Activated CD4-positive, alpha-beta T cell treated with anti-CD3 and anti-CD28 coated beads, Interleukin-2, amount 10 ng/mL, durations not matched to agents 7 days and 5 days (primary cell): ENCODE measurements around the gene MEGF8. TPM values are rescaled to one million over a fixed set of nuclear protein-coding genes. Genes with fewer than 3 reads are reported as not detected.
A peak's percentile ranks its signal among the peaks of the same experiment; 100 is the strongest.

Source experiments
- CTCF ChIA-PET: fragments of 350-600 bp; sonication (Branson Sonifier 250); formaldehyde crosslinking; loops from one replicate; lab custom pipeline; 2021; ENCODE audit warnings: antibody characterized with exemption; lab: Charles Lee
- POLR2A ChIA-PET: fragments of 350-600 bp; sonication (Branson Sonifier 250); formaldehyde crosslinking; loops from one replicate; lab custom pipeline; 2021; ENCODE audit warnings: antibody characterized with exemption; lab: Charles Lee
- DNase-seq: peaks from one replicate; pipeline ENCODE4 v3.0.0-alpha.2; 2020
- H3K27ac Mint-ChIP-seq: one replicate; pipeline ENCODE4 v1.8.0; 2021; ENCODE audit warnings: mild to moderate bottlenecking, moderate library complexity, mixed read lengths
- H3K27me3 Mint-ChIP-seq: one replicate; pipeline ENCODE4 v1.8.0; 2021; ENCODE audit warnings: mixed read lengths
- H3K36me3 Mint-ChIP-seq: one replicate; pipeline ENCODE4 v1.8.0; 2021; ENCODE audit warnings: low read depth, mixed read lengths
- H3K4me1 Mint-ChIP-seq: one replicate; pipeline ENCODE4 v1.8.0; 2021; ENCODE audit warnings: mixed read lengths
- H3K4me3 Mint-ChIP-seq: one replicate; pipeline ENCODE4 v1.8.0; 2021; ENCODE audit warnings: mild to moderate bottlenecking, moderate library complexity, mixed read lengths
- H3K9me3 Mint-ChIP-seq: one replicate; pipeline ENCODE4 v1.8.0; 2021; ENCODE audit warnings: mixed read lengths
- total RNA-seq, 2 experiments: library from RNA; stranded (reverse); gene quantifications; one replicate each; pipeline ENCODE4 v1.2.3, GENCODE V29; 2021

MEGF8 gene
- total RNA-seq, 2 experiments from 2014 or later = 3.3 to 3.7 TPM

GRCh38 chr19:42410371-42410770 is 84.9 kb downstream of the MEGF8 start:
- Mint-ChIP-seq H3K36me3 (peaks cover 5% of the 10 kb centered on the region), H3K27me3 (no peaks in the 10 kb centered on the region), H3K4me3 (no peak overlapping the region), H3K9me3 (no peaks in the 10 kb centered on the region), H3K27ac (no peak overlapping the region), H3K4me1 (no peaks in the 10 kb centered on the region)
- POLR2A ChIA-PET = no interaction called here
- DNase-seq = no peak
- CTCF ChIA-PET = interaction anchor here (0.5 to 2.4 kb wide), 3 partner anchors 10 to 21 kb away, joined by 3 to 7 read pairs (median 3); no protein-coding TSS in a partner anchor

DNA sequence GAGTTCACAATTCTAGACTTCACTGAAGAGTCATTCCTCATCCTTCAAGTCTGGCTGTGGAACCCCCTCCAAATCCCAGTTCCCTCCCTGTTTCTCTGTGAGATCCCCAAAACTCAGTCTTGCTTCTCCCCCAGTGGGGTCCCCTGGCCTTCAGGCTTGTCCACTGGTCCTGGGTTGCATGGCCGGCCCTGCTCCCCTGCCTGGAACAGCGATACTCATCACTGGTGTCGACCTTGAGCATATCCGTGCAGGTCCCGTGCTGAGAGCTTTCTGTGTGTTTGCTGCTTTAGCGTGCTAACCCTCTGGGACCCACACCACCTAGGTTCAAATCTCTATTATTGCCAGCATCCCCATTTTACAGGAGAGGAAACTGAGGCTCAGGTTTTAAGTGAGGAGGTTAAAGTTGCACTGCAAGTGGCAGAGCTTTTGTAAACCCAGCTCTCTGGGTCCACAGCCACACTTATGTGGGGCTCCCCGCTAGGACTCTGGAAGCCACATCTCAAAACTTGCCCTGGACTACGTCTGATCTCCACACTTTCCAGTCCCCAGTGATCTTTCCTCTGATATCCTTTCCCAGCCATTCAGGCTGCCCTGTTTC is 86.2 kb downstream of the MEGF8 start:
- CTCF ChIA-PET = interaction anchor here (1.2 to 2.4 kb wide), 2 partner anchors 11 to 27 kb away, joined by 4 to 7 read pairs; no protein-coding TSS in a partner anchor
- no peak for DNase-seq
- no peaks in the 10 kb centered on the region for H3K36me3 Mint-ChIP-seq
- POLR2A ChIA-PET = no interaction called here
- H3K9me3 Mint-ChIP-seq = no peaks in the 10 kb centered on the region
- no peaks in the 10 kb centered on the region for H3K27me3 Mint-ChIP-seq
- no peaks in the 10 kb centered on the region for H3K4me1 Mint-ChIP-seq
- no peak overlapping the region for H3K27ac Mint-ChIP-seq
- H3K4me3 Mint-ChIP-seq = no peak overlapping the region

DNA sequence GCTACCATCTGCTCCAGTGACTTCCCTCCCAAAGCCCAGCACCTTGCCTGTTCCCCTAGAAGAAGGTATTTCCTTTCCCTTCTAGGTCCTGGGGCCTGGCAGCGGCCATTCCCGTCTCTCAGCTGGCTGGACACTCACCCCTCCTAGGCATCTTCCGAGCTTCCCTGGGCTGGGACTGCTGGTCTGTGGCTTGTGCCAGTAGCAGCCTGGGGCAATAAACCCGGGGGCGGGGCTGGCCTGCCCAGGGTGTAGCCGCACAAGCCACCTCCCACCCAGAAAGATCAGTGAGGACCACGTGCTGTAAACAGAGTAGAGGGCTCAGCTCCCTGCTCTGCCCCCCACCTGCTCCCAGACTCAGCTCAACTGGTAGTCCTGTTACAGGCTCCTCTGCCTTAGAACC is 86.8 kb downstream of the MEGF8 start:
- Mint-ChIP-seq H3K27ac (no peak overlapping the region), H3K4me3 (no peak overlapping the region)
- CTCF ChIA-PET = interaction anchor here (0.5 to 2.4 kb wide), 3 partner anchors 12 to 91 kb away, joined by 3 to 7 read pairs (median 4); no protein-coding TSS in a partner anchor

DNA sequence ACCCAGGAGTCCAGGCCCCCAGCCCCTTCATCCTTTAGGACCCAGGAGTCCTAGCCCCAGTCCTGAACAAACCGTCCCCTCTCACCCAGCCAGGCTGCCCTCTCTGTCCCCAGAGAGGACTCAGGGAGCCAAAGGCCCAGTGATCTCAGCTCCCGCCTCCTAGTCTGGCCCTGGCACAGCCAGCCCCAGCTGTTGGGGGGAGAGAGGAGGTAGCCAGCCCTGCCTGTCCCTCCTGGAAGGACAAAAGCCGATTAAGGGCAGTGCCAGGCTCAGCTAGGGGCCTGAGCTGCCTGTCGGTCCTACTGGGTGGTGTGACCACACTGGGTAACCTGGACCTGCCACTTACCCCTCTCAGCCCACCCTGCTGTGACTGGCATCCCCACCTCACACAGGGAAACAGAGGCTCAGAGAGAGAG is 87.2 kb downstream of the MEGF8 start:
- CTCF ChIA-PET = interaction anchor here (0.5 to 2.4 kb wide), 3 partner anchors 12 to 92 kb away, joined by 3 to 7 read pairs (median 4); no protein-coding TSS in a partner anchor
- Mint-ChIP-seq H3K27ac (no peak overlapping the region), H3K36me3 (no peaks in the 10 kb centered on the region), H3K4me3 (no peak overlapping the region), H3K9me3 (no peaks in the 10 kb centered on the region), H3K4me1 (no peaks in the 10 kb centered on the region), H3K27me3 (no peaks in the 10 kb centered on the region)
- POLR2A ChIA-PET = no interaction called here
- no peak for DNase-seq

More for the DNA sequence above, 86.8 kb downstream of the MEGF8 start:
- H3K9me3 Mint-ChIP-seq = no peaks in the 10 kb centered on the region
- no peaks in the 10 kb centered on the region for H3K4me1 Mint-ChIP-seq
- DNase-seq = no peak
- no peaks in the 10 kb centered on the region for H3K36me3 Mint-ChIP-seq
- POLR2A ChIA-PET = no interaction called here
- H3K27me3 Mint-ChIP-seq = no peaks in the 10 kb centered on the region

- Mint-ChIP-seq H3K4me3 (no peak overlapping the region), H3K9me3 (no peaks in the 10 kb centered on the region), H3K27me3 (no peaks in the 10 kb centered on the region), H3K36me3 (peaks cover 10% of the 10 kb centered on the region), H3K27ac (no peak overlapping the region), H3K4me1 (peaks cover 43% of the 10 kb centered on the region)
- CTCF ChIA-PET = interaction anchor here (0.6 to 2.7 kb wide), 10 partner anchors 11 to 1050 kb away, joined by 3 to 13 read pairs (median 4); no protein-coding TSS in a partner anchor
- POLR2A ChIA-PET = no interaction called here
- no peak for DNase-seq
Measured at GRCh38 chr19:42419309-42419708, 93.9 kb downstream of the MEGF8 start.

GRCh38 chr19:42420055-42420544 is 94.7 kb downstream of the MEGF8 start:
- Mint-ChIP-seq H3K4me3 (no peak overlapping the region), H3K36me3 (peaks cover 10% of the 10 kb centered on the region), H3K4me1 (peaks cover 45% of the 10 kb centered on the region), H3K27me3 (no peaks in the 10 kb centered on the region), H3K27ac (peak overlapping the region; percentile 10), H3K9me3 (no peaks in the 10 kb centered on the region)
- ChIA-PET CTCF (interaction anchor here (0.6 to 2.7 kb wide), 18 partner anchors 10 to 1049 kb away, joined by 3 to 13 read pairs (median 3); no protein-coding TSS in a partner anchor), POLR2A (no interaction called here)
- DNase-seq = peak; percentile 86

GRCh38 chr19:42421101-42421500 is 95.7 kb downstream of the MEGF8 start:
- peaks cover 10% of the 10 kb centered on the region for H3K36me3 Mint-ChIP-seq
- no peaks in the 10 kb centered on the region for H3K27me3 Mint-ChIP-seq
- CTCF ChIA-PET = interaction anchor here (1.0 to 2.7 kb wide), 9 partner anchors 11 to 45 kb away, joined by 3 to 13 read pairs (median 6); no protein-coding TSS in a partner anchor
- H3K9me3 Mint-ChIP-seq = no peaks in the 10 kb centered on the region
- H3K4me1 Mint-ChIP-seq = peaks cover 45% of the 10 kb centered on the region
- DNase-seq = no peak
- H3K4me3 Mint-ChIP-seq = peak overlapping the region; percentile 95
- H3K27ac Mint-ChIP-seq = peak overlapping the region; percentile 44
- POLR2A ChIA-PET = no interaction called here

GRCh38 chr19:42421591-42422031 is 96.2 kb downstream of the MEGF8 start:
- H3K4me3 Mint-ChIP-seq = peak overlapping the region; percentile 95
- no peaks in the 10 kb centered on the region for H3K27me3 Mint-ChIP-seq
- POLR2A ChIA-PET = no interaction called here
- DNase-seq = no peak
- CTCF ChIA-PET = interaction anchor here (2.0 to 2.7 kb wide), 4 partner anchors 12 to 21 kb away, joined by 6 to 13 read pairs (median 12); no protein-coding TSS in a partner anchor
- H3K36me3 Mint-ChIP-seq = peaks cover 10% of the 10 kb centered on the region
- H3K4me1 Mint-ChIP-seq = peaks cover 45% of the 10 kb centered on the region
- no peak overlapping the region for H3K27ac Mint-ChIP-seq
- H3K9me3 Mint-ChIP-seq = no peaks in the 10 kb centered on the region

DNA sequence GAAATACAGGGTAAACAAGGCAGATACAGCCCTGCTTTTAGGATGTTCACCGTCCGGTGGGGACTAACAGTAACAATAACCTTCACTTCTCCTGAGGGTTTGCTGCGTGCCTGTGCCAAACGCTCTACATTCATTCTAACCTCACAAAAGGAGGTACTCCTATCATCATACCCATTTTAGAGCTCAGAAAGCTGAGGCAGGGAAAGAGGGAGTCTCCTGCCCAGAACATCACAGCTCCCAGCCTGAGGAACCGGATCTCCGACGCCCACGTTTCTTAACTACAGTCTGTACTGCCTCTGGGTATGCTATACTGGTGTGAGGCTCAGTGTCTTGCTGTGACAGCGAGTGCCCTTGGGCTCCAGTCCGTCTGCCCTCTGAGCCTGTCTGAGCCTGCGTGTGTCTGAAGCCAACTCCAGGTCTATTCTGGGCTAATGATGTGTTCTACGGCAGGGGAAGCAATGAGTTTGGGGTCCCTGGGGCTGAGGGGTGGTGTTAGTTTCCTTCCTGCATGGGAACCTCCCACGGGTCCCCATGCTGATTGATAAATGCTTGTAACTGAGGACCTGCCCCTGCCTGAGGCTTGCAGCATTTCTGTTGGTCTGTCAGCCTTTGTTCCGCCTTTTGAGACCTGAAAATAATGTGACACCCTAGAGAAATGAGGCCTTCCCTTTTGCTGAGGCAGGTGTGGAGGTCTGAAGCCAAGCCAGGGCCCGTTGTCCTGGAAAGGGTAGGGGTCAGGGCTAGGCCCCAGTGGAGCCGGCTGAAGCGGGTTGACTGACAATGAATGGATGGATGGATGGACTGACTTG is 96.9 kb downstream of the MEGF8 start:
- ChIA-PET POLR2A (interaction anchor here (1.5 kb wide), 1 partner anchor 15 kb away, joined by 3 read pairs; no protein-coding TSS in a partner anchor), CTCF (no interaction called here)
- Mint-ChIP-seq H3K4me3 (peak overlapping the region; percentile 95), H3K9me3 (no peaks in the 10 kb centered on the region), H3K36me3 (peaks cover 10% of the 10 kb centered on the region), H3K4me1 (peaks cover 45% of the 10 kb centered on the region), H3K27ac (peak overlapping the region; percentile 90), H3K27me3 (no peaks in the 10 kb centered on the region)
- DNase-seq = no peak

DNA sequence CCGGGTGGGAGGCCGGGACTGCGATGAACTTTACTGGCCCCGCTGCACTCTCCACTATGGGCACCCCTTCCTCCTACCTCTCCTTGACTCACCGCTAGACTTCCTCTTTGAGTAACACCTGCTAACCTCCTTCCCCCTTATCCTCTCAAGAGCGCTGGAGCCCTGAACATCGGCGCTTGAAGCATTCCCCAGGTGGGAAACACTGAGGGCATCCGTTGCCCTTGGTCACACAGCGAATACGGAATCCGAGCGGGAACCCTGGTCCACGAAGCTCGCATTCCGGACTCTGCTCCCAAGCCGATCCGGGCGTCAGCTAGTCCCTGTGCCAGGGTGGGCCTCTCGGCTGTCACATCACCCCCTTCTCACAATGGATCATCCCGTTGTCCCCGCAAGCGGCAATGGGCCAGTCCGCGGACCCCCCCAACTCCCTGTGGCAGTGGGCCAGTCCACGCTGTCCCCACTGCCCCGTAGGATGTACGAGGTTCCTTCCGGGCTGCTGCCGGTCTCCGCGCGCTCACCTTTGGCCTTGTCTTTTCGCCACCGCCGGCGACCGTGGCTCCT is 97.5 kb downstream of the MEGF8 start:
- H3K4me1 Mint-ChIP-seq = peaks cover 45% of the 10 kb centered on the region
- ChIA-PET POLR2A (interaction anchor here (0.6 to 1.5 kb wide), 3 partner anchors 10 to 17 kb away, joined by 3 read pairs; no protein-coding TSS in a partner anchor), CTCF (interaction anchor here (0.7 to 3.9 kb wide), 4 partner anchors 11 to 1171 kb away, joined by 3 to 25 read pairs (median 7); no protein-coding TSS in a partner anchor)
- peak overlapping the region; percentile 95 for H3K4me3 Mint-ChIP-seq
- no peaks in the 10 kb centered on the region for H3K9me3 Mint-ChIP-seq
- H3K27ac Mint-ChIP-seq = peak overlapping the region; percentile 90
- DNase-seq = peak; percentile 57
- H3K27me3 Mint-ChIP-seq = no peaks in the 10 kb centered on the region
- peaks cover 10% of the 10 kb centered on the region for H3K36me3 Mint-ChIP-seq

GRCh38 chr19:42423462-42424344 is 98.3 kb downstream of the MEGF8 start:
- Mint-ChIP-seq H3K4me3 (peak overlapping the region; percentile 95), H3K4me1 (peaks cover 43% of the 10 kb centered on the region), H3K36me3 (peaks cover 7% of the 10 kb centered on the region), H3K9me3 (no peaks in the 10 kb centered on the region), H3K27ac (peak overlapping the region; percentile 90), H3K27me3 (no peaks in the 10 kb centered on the region)
- POLR2A ChIA-PET = interaction anchor here (0.6 to 1.5 kb wide), 3 partner anchors 9 to 17 kb away, joined by 3 read pairs; no protein-coding TSS in a partner anchor
- DNase-seq = peak; percentile 95
- CTCF ChIA-PET = interaction anchor here (0.7 to 3.9 kb wide), 5 partner anchors 11 to 1170 kb away, joined by 3 to 25 read pairs (median 5); no protein-coding TSS in a partner anchor
